Stomach (tissue), 9 donors: ENCODE data around the gene TSPAN3. TPM values are rescaled to one million over a fixed set of nuclear protein-coding genes. Genes with fewer than 3 reads are reported as not detected.

Source experiments
- DNase-seq, 2 donors: peaks; one replicate each; pipeline versions ENCODE4 v3.0.0 to v3.0.0-alpha.2; 2013 to 2019
- H3K27ac ChIP-seq, 5 donors: fragments of 200-600 bp in 4 of 5; sonication (generic) in 4 of 5; one replicate each; pipeline ENCODE4 v1.5.1; 2013 to 2019; ENCODE audit warnings: mild to moderate bottlenecking in 1 of 5, moderate library complexity in 1 of 5
- H3K27me3 ChIP-seq, 3 donors: fragments of 200-600 bp; sonication (generic); one replicate each; pipeline ENCODE4 v1.5.1; 2017 to 2019; ENCODE audit warnings: mixed run types in 1 of 3
- H3K36me3 ChIP-seq, 4 donors: fragments of 200-600 bp; sonication (generic); 1 replicate in 3 of 4; 2 replicates in 1 of 4; pipeline ENCODE4 v1.5.1; 2016 to 2019
- H3K4me1 ChIP-seq, 4 donors: fragments of 200-600 bp; sonication (generic); one replicate each; pipeline ENCODE4 v1.5.1; 2016 to 2019
- H3K4me3 ChIP-seq, 4 donors: fragments of 200-600 bp; sonication (generic) in 3 of 4; one replicate each; pipeline ENCODE4 v1.5.1; 2016 to 2019; ENCODE audit warnings: mild to moderate bottlenecking in 1 of 4
- H3K9me3 ChIP-seq, 4 donors: fragments of 200-600 bp; sonication (generic); one replicate each; pipeline ENCODE4 v1.5.1; 2016 to 2019
- CTCF ChIP-seq, 7 experiments: fragments of 450-650 bp in 4 of 7; fragments of 200-600 bp in 3 of 7; sonication (generic) in 3 of 7; IDR thresholded peaks; one replicate each; pipeline ENCODE4 v1.5.1; 2016 to 2019; ENCODE audit warnings: antibody characterized with exemption in 7 of 7, control low read depth in 2 of 7, mild to moderate bottlenecking in 1 of 7
- EP300 ChIP-seq: sonication (generic); formaldehyde crosslinking; IDR thresholded peaks from one replicate; pipeline ENCODE4 v1.6.1; 2017; ENCODE audit warnings: antibody characterized with exemption
- POLR2A ChIP-seq, 4 donors: fragments of 450-650 bp; IDR thresholded peaks; one replicate each; pipeline ENCODE4 v1.6.1; 2016; ENCODE audit warnings: antibody characterized with exemption in 4 of 4, control low read depth in 2 of 4, mild to moderate bottlenecking in 1 of 4, moderate library complexity in 1 of 4
- POLR2AphosphoS5 ChIP-seq, 3 donors: sonication (generic); formaldehyde crosslinking; IDR thresholded peaks; one replicate each; pipeline ENCODE4 v1.6.1; 2016; ENCODE audit warnings: antibody characterized with exemption in 3 of 3
- WGBS, 5 donors: extraction: QIAGEN DNeasy Blood & Tissue Kit in 3 of 5; methylation state at CpG; one replicate each; pipeline versions ENCODE4 v1.1.5 to v1.1.7; 2013 to 2018; 5-methylcytosine and 5-hydroxymethylcytosine counted together
- intact Hi-C: fragments of 100-400 bp; cut with DNase I; formaldehyde crosslinking; loops from one replicate; pipeline ENCODE4 v1.15.1; 2023; ENCODE audit warnings: low total_unique reads
- polyA plus RNA-seq, 3 donors: library from polyadenylated mRNA; stranded (reverse); fragments of 200-250 nt; gene quantifications; one replicate each; pipeline ENCODE4 v1.2.3, GENCODE V29; 2013
- total RNA-seq, 5 donors: library from RNA; depleted of rRNA; stranded (reverse); fragments of >200 nt; gene quantifications; one replicate each; pipeline versions ENCODE4 v1.1.0 to v1.2.3, GENCODE V29; 2014 to 2016
- donor health status: healthy with polysubstance abuse.
- donor health status: Bipolar disorder and iron deficiency.
- donor health status: healthy.

The TSPAN3 gene
- total and polyA plus RNA-seq, 8 donors = 42.9 to 390 (median 99.7) TPM

DNA sequence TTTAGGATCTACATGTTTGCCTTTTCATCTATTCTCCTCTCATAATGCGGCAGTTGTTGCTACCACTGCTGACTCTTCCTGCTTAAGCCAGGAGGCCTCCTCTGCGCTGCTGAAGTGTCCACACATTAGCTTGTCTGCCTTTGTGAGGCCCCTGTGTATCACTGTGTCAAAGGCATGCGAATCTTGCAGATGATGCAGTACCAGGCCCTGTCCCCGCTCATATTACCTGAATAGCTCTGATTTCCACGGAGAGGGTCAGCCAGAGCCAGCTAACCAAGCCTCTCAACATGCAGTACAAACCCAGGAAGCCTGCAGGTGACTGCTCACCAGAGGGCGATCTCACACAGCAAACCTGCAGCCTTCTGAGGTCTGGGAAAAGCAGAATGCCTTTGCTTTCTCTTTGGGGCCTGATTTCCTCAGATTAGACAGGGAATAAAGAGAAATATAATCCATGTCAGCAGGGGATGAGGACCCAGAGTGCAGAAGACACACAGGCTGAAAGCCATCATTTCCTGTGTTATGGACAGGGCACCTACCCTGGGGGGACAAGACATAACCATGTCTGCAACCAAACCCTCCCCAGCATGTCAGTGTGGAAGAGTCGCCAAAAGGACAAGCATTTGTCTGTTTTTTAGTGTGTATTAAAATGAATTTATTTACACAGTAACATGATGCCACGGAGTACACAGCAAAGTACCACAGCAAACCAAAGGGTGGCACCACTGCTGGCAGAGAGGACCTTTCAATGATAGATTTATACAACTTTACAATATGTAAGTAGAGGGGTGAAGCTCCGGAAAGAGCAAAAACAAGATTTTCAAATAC, 36.8 kb upstream of the TSPAN3 start:
- Histone ChIP-seq H3K27me3 (no peaks in the 10 kb centered on the region), H3K9me3 (no peaks in the 10 kb centered on the region), H3K27ac (peak overlapping the region in 2 of 5 donors; percentile 7 to 33), H3K4me3 (no peak overlapping the region), H3K36me3 (peaks cover 0 to 9% (median 2%) of the 10 kb centered on the region in 4 donors), H3K4me1 (peaks cover 7 to 19% (median 11%) of the 10 kb centered on the region in 4 donors)
- intact Hi-C loops = no loop called here
- TF ChIP-seq POLR2A (IDR thresholded peaks at IDR 0.05) (no peak), CTCF (IDR thresholded peaks at IDR 0.05) (peak in 3 of 7 experiments; percentile 30 to 58 (median 58)), POLR2AphosphoS5 (IDR thresholded peaks at IDR 0.05) (no peak), EP300 (no peak)
- peak; percentile 56 to 86 for DNase-seq
- 46 to 59% (median 48%) methylated on average over 9 of the region's 9 CpGs for WGBS, 5 donors

DNA sequence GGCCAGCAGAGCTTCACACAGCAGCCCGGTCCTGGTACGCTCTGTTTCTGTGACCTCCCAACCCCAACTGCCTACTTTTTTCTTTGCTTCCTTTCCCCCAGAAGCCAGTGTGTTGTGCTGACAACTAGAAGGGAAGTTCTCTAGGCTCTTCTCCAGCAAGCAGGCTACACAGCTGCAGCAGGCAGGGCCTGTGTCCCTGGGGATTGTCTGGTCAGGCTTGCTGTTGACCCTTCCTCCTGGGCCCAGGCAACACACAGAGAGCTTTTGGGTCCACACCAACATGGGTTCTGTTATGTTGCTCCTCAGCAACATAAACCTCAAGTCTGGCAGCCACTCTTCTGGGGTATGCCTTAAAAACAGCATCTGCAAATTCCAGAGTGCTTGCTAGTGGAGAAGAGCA, 36.2 kb upstream of the TSPAN3 start:
- WGBS, 5 donors = 66 to 93% (median 75%) methylated on average over 2 of the region's 2 CpGs
- H3K27ac ChIP-seq = peak overlapping the region in 3 of 5 donors; percentile 27 to 33 (median 28)
- H3K9me3 ChIP-seq = no peaks in the 10 kb centered on the region
- peaks cover 7 to 19% (median 11%) of the 10 kb centered on the region in 4 donors for H3K4me1 ChIP-seq
- no peak overlapping the region for H3K4me3 ChIP-seq
- intact Hi-C loops = no loop called here
- peak in 1 of 2 donors; percentile 75 for DNase-seq
- no peak for TF ChIP-seq EP300
- TF ChIP-seq POLR2A (IDR thresholded peaks at IDR 0.05) = no peak
- no peak for TF ChIP-seq POLR2AphosphoS5 (IDR thresholded peaks at IDR 0.05)
- TF ChIP-seq CTCF (IDR thresholded peaks at IDR 0.05) = no peak
- peaks cover 0 to 4% (median 2%) of the 10 kb centered on the region in 4 donors for H3K36me3 ChIP-seq
- H3K27me3 ChIP-seq = no peaks in the 10 kb centered on the region

GRCh38 chr15:77104155-77104554, 33.2 kb upstream of the TSPAN3 start:
- H3K36me3 ChIP-seq = no peaks in the 10 kb centered on the region
- intact Hi-C loops = no loop called here
- no peak overlapping the region for H3K27ac ChIP-seq
- DNase-seq = no peak
- H3K4me1 ChIP-seq = peaks cover 7 to 19% (median 11%) of the 10 kb centered on the region in 4 donors
- WGBS, 5 donors = 86 to 100% (median 93%) methylated on average over 3 of the region's 3 CpGs
- no peaks in the 10 kb centered on the region for H3K27me3 ChIP-seq
- no peaks in the 10 kb centered on the region for H3K9me3 ChIP-seq
- H3K4me3 ChIP-seq = no peak overlapping the region
- TF ChIP-seq CTCF (IDR thresholded peaks at IDR 0.05) (no peak), POLR2A (IDR thresholded peaks at IDR 0.05) (no peak)

DNA sequence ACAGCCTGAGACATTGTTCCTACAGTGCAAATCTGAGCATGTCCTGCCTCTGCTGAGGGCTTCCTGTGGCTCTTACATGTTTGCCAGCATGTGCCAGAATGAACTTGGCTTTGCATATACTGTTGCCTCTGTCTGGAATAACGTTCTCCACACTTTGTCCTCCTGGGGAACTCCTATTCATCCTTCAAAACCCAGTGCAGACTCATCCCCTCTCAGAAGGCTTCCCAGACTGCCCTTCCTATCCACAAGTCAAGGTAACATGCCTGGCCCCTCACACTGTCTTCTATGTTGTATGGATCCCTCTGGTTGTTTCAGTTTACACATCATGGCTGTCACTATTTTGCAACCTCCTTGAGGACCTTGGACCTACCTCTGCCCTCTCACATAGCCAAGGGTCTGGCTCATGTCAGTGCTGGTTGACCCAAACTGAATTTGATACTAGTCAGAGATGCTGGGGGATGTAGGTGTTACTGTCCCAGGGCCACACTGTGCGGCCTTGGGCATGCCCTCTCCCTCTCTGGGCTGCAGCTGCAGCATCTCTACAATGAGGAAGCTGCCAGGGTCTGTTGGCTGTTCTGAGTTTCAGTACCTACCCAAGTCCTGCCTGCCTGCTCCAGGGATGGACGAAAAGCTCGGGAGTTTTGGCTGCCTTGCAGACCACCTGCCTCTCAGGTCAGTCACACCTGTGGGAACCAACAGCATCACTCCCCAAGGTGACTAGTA, 29.0 kb upstream of the TSPAN3 start:
- WGBS, 5 donors = 88 to 96% (median 94%) methylated on average over 4 of the region's 4 CpGs
- intact Hi-C loops = no loop called here
- H3K4me3 ChIP-seq = no peak overlapping the region
- DNase-seq = no peak
- no peaks in the 10 kb centered on the region for H3K27me3 ChIP-seq
- no peaks in the 10 kb centered on the region for H3K36me3 ChIP-seq
- H3K9me3 ChIP-seq = no peaks in the 10 kb centered on the region
- H3K4me1 ChIP-seq = no peaks in the 10 kb centered on the region
- TF ChIP-seq CTCF (IDR thresholded peaks at IDR 0.05) = no peak
- TF ChIP-seq EP300 = no peak
- TF ChIP-seq POLR2A (IDR thresholded peaks at IDR 0.05) = no peak
- TF ChIP-seq POLR2AphosphoS5 (IDR thresholded peaks at IDR 0.05) = no peak
- no peak overlapping the region for H3K27ac ChIP-seq
